GM12892 (cell line): ENCODE measurements around the gene ASB11.

Experiments
- POLR2A ChIP-seq: IDR thresholded peaks from 2 replicates; pipeline ENCODE4 v1.6.1; 2011; ENCODE audit warnings: low read depth, low read length, control low read depth
- POLR2AphosphoS5 ChIP-seq: IDR thresholded peaks from 2 replicates; pipeline ENCODE4 v1.6.1; 2011; ENCODE audit warnings: low read depth, low read length, control low read depth

DNA sequence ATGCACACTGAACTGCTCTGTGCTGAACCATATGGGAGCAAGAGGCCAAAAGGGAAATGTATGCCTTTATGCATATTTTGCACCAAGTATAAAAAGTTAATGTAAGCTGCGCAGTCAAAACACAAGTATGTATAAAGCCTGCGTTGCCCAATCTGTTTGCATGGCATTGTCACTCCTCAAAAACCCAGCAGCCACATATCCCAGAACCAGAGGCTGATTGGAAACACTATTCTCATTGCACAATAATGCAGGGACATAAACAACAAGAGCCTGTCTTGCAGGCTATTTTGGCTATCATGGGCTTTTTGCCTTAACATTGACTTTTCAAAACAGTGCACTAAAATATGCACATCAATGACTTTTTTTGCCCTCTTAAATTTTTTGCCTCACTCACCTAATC, 40.5 kb downstream of the ASB11 start:
- no peak for TF ChIP-seq POLR2A
- no peak for TF ChIP-seq POLR2AphosphoS5
